GM10266 (cell line): Measurements from ENCODE around the gene AP1G2.

Source experiments
- DNase-seq: peaks from one replicate; pipeline ENCODE4 v3.0.0; 2012; ENCODE audit errors: extremely low spot score
- CTCF ChIP-seq: IDR thresholded peaks from 2 replicates; pipeline ENCODE4 v1.5.1; 2012; ENCODE audit warnings: mild to moderate bottlenecking, low read depth; ENCODE audit not compliant: control insufficient read depth, insufficient read depth; ENCODE audit errors: missing control alignments

The AP1G2 gene

GRCh38 chr14:23580152-23580926 lies 12.7 kb upstream of the AP1G2 start:
- TF ChIP-seq CTCF = no peak
- DNase-seq = no peak

DNA sequence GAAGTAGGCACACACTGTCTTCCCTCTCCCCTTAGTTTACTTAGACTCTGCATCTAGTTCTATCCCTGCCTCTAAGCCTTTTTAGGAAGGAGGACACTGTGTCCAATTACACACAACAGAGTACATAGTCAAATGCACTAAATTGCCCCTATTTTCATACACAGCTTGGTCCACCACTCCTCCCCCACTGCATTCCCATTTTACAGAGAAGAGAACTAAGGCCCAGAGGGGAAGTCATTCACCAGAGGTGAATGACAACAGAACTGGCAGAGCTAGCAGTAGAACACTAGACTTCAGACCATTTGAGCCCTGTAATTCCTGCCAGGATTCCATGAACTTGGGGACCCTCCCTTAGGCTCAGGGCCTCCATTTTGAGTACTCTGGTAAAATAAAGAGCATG lies 12.1 kb upstream of the AP1G2 start:
- no peak for DNase-seq
- TF ChIP-seq CTCF = no peak

- DNase-seq = no peak
- TF ChIP-seq CTCF = no peak
These were observed 11.7 kb upstream of the AP1G2 start for GRCh38 chr14:23579311-23579630.

- TF ChIP-seq CTCF = no peak
- no peak for DNase-seq
These were observed 11.1 kb upstream of the AP1G2 start, which contains the start of gene JPH4 for GRCh38 chr14:23578560-23579310. TSS of gene JPH4 (minus strand) at chr14:23578790. CDS start at chr14:23577453, 1,337 bp downstream.

DNA sequence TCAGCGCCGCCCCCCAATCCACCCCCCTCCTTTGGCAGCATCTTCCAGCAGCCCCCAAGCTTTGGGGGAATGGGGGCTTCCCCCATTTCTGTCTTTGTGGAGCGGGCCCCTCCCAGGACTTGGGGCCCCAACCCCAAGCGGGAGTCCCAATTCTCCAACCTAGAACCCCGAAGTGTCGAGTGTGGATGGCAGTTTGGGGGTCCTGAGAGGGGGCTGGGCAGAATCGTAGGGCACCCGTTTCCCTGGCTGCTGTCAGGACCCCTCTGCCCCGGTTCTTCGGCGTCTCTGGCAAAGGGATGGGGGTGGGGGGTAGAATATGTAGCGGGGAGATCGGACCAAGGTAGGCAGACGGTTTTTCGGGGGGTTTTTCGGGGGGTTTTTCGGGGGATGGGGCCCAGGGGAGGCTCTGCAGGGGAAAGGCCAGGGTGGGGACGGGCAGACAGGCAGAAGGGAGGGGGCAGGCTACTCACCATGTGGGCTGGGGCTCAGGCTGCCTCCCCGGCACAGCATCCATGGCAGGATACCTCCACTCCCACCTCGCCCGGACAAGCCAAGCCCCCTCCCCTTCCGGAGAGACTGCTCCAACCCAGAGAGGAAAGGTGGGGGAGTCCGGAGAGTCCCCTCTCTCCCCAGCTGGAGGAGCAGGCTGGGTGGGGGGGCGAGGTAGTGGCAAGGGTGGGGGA lies 10.3 kb upstream of the AP1G2 start:
- peak; percentile 75 for DNase-seq
- TF ChIP-seq CTCF = no peak

DNA sequence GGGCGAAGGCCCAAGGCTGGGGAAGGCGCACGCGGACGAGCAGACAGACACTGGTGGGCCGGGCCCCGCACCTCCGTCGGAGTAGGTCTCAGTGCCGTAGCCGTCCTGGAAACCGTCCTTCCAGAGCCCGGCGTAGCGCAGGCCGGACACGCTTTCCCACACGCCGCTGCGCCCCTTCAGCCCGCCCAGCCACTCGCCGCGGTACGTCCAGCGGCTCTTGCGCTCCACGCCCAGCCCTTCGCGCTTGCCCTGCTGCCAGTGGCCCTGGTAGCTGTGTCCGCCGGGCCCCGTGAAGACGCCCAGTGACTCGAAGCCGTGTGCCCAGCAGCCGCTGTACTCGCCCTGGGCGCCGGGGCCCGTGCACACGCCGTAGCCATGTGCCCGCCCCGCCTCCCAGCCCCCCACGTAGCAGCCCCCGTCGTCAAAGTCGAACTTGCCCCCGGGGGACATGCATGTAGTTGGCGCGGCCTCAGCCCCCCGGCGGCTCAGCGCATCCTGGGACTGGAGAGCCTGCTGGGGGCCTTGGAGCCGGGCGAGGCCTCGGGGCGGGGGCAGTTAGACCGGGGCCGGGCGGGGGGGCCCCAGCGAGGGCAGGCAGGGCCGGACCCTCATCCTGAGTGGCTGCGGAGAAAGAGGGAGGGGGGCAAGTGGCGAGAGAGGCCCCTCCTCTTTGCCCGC lies 9.6 kb upstream of the AP1G2 start:
- TF ChIP-seq CTCF = no peak
- DNase-seq = peak; percentile 68
